ENCODE measurements around the gene BCL2L1.

DNA sequence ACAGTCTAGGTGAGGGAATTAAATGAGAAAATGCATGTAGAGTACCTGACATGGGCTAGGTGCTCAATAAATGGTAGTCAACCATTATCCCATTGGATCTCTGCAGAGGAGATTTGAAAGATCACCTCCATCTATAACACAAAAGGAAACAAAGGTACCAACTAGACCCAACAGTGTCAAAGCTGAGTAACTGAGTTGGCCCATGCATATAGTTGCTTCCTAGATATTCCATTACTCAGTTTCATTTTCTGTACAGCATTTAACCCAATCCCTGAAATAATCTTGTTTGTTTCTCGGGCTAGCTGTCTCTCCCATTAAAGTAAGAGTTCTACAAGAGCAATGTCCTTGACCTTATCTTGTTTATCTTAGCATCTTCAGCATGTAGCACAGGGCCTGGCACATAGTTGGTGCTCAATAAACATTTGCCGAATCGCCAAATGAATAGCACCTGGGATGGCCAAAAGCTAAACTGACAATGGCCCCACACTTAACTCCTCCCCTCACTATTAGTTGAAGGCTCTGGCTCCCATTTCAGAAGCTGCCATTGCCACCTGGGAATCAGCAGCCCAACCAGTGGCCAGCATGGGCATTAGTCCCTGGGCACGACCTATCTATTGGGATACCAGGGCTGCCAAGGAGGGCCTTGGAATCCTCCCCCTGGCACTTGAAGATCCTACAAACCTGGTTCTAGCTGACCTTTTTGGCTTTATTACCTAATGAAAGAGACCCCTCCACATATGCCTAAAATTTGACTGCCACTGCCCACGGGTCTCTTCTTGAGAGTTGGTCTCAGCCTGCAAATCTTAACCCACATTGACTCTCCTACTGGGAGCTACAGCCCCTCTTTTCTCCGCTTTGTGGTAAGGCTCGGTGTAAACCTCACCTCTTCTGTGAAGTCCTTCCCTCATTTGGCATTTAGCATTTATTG, 22.6 kb downstream of the BCL2L1 start:
- TF ChIP-seq POLR2A (IDR thresholded peaks at IDR 0.05), result no peak
- no peak for TF ChIP-seq CTCF (IDR thresholded peaks at IDR 0.05)

Measured in vagina (tissue), 2 donors.